Thymus (tissue), 11 donors: Measurements from ENCODE around the gene SOCS6. TPM values are rescaled to one million over a fixed set of nuclear protein-coding genes. Genes with fewer than 3 reads are reported as not detected.

Source experiments
- DNase-seq, 9 donors: peaks; one replicate each; pipeline ENCODE4 v3.0.0-alpha.2; 2013; ENCODE audit warnings: low spot score in 9 of 9, low read depth in 6 of 9, missing footprints in 1 of 9
- H3K27ac ChIP-seq, 2 donors: one replicate each; pipeline ENCODE4 v1.5.1; 2013; ENCODE audit warnings: control low read depth in 1 of 2, low read depth in 1 of 2, low read length in 1 of 2, mild to moderate bottlenecking in 1 of 2, moderate library complexity in 1 of 2
- H3K27me3 ChIP-seq, 2 donors: one replicate each; pipeline ENCODE4 v1.5.1; 2013; ENCODE audit warnings: low read length in 1 of 2; ENCODE audit not compliant: control insufficient read depth in 2 of 2, insufficient read depth in 1 of 2
- H3K36me3 ChIP-seq, 2 donors: one replicate each; pipeline ENCODE4 v1.5.1; 2013; ENCODE audit warnings: low read length in 1 of 2, mild to moderate bottlenecking in 1 of 2, moderate library complexity in 1 of 2; ENCODE audit not compliant: control insufficient read depth in 2 of 2, insufficient read depth in 2 of 2
- H3K4me1 ChIP-seq, 2 donors: one replicate each; pipeline ENCODE4 v1.5.1; 2013; ENCODE audit warnings: low read length in 2 of 2; ENCODE audit not compliant: control insufficient read depth in 2 of 2, insufficient read depth in 2 of 2
- H3K4me3 ChIP-seq, 2 donors: one replicate each; pipeline ENCODE4 v1.5.1; 2013; ENCODE audit warnings: low read length in 2 of 2, control low read depth in 1 of 2, mild to moderate bottlenecking in 1 of 2
- H3K9me3 ChIP-seq, 2 donors: one replicate each; pipeline ENCODE4 v1.5.1; 2013; ENCODE audit warnings: low read length in 1 of 2, mild to moderate bottlenecking in 1 of 2; ENCODE audit not compliant: control insufficient read depth in 2 of 2, insufficient read depth in 1 of 2
- WGBS: extraction: QIAGEN DNeasy Blood & Tissue Kit; methylation state at CpG from one replicate; pipeline ENCODE4 v1.1.7; 2013; 5-methylcytosine and 5-hydroxymethylcytosine counted together
- polyA plus RNA-seq: library from polyadenylated mRNA; stranded (reverse); fragments of 200-250 nt; gene quantifications from one replicate; pipeline ENCODE4 v1.2.3, GENCODE V29; 2013
- total RNA-seq: library from RNA; stranded (reverse); fragments of 120-200 nt; gene quantifications from one replicate; pipeline ENCODE4 v1.2.4, GENCODE V29; 2013
- donor health status: healthy.

SOCS6 gene
- total and polyA plus RNA-seq, 2 donors: 5.0 to 5.4 TPM

DNA sequence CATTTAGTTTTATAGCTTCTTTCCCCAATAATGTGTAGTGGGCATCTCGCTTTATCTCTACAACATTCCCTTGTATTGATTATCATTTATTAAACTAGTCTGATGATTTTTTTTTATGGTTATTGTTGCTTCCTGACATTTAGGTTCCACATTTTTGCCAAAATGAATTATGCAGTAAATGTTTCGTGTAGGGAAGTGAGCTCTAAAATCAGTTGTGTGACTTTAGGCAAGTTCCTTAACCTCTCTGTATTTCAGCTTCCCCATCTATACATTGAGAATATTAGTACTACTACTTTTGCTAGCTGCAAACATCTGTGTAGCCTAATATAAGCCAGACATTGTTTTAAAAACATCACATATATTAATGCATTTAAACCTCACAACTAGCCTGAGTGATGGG, 22.9 kb downstream of the SOCS6 start:
- no peak overlapping the region for H3K4me3 ChIP-seq
- 96% methylated on average over 2 of the region's 2 CpGs for WGBS
- no peak overlapping the region for H3K27ac ChIP-seq
- peaks cover 0 to 3% of the 10 kb centered on the region in 2 donors for H3K9me3 ChIP-seq
- H3K27me3 ChIP-seq: no peaks in the 10 kb centered on the region
- no peaks in the 10 kb centered on the region for H3K36me3 ChIP-seq
- H3K4me1 ChIP-seq: no peaks in the 10 kb centered on the region
- DNase-seq: no peak

DNA sequence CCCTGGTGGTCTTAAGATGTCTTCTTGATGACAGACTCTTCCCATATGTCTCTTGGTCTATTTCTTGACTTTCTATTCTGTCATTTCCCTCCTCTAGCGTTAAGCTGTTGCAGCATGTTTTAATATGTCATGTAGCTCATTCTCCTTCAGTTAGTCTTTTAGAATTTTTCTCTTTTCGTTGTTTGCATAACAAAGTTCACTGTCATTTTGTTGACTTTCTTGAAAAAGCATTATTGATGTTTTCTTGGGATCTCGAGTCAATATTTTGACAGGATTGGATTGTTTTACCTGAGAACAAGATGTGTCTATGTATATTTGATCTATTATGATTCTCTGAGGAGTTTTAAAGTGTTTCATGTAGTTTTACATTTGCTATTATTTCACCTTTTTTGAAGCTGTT, 24.8 kb downstream of the SOCS6 start:
- Histone ChIP-seq H3K4me3 (no peak overlapping the region), H3K9me3 (no peaks in the 10 kb centered on the region), H3K27me3 (no peaks in the 10 kb centered on the region), H3K27ac (no peak overlapping the region), H3K36me3 (no peaks in the 10 kb centered on the region), H3K4me1 (no peaks in the 10 kb centered on the region)
- DNase-seq: no peak
- WGBS: 96% methylated on average over 3 of the region's 3 CpGs

DNA sequence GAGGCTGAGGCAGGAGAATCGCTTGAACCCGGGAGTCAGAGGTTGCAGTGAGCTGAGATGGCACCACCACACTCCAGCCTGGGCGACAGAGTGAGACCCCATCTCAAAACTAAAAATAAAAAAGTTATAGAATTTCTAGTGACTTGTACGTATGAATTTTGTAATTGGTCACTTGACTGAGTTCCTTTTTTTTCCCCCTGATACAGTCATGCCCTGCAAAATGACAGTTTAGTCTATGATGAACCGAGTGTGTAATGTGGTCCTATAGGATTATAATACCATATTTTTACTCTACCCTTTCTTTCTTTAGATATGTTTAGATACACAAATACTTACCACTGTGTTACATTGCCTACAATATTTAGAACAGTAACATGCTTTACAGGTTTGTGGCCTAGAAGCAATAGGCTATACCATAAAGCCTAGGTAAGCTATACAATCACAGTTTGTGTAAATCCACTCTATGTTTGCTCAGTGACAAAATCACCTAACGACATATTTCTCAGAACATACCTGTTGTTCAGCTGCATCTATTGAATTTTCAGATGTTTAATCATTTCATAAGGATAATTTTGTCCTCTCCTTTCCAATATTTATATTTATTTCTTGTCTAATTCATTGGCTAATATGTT, 25.4 kb downstream of the SOCS6 start:
- DNase-seq: no peak
- H3K9me3 ChIP-seq: no peaks in the 10 kb centered on the region
- H3K4me3 ChIP-seq: no peak overlapping the region
- 98% methylated on average over 6 of the region's 6 CpGs for WGBS
- no peaks in the 10 kb centered on the region for H3K36me3 ChIP-seq
- no peak overlapping the region for H3K27ac ChIP-seq
- H3K4me1 ChIP-seq: no peaks in the 10 kb centered on the region
- no peaks in the 10 kb centered on the region for H3K27me3 ChIP-seq

DNA sequence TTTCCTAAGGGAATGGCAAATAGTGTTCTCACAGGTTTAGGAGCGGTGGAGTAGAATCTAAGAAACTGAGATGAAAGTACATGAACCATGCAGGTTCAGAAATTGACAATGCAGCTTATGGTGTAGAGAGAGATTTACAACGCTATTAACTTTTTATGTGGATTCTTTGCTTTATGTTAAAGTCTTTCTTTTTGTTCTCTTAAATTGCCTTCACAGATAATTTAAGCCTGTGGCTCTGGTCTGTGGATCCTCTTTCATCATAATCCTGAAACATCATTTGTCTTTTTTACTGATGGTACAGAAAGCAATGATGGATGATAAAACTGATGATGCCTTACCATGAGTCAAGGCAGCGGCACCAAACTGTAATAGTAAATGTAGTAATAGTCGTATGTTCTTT, 30.3 kb downstream of the SOCS6 start:
- H3K27me3 ChIP-seq: no peaks in the 10 kb centered on the region
- no peak overlapping the region for H3K27ac ChIP-seq
- H3K4me1 ChIP-seq: no peaks in the 10 kb centered on the region
- no peaks in the 10 kb centered on the region for H3K9me3 ChIP-seq
- no peaks in the 10 kb centered on the region for H3K36me3 ChIP-seq
- WGBS: 98% methylated on average over 4 of the region's 4 CpGs
- DNase-seq: no peak
- no peak overlapping the region for H3K4me3 ChIP-seq

DNA sequence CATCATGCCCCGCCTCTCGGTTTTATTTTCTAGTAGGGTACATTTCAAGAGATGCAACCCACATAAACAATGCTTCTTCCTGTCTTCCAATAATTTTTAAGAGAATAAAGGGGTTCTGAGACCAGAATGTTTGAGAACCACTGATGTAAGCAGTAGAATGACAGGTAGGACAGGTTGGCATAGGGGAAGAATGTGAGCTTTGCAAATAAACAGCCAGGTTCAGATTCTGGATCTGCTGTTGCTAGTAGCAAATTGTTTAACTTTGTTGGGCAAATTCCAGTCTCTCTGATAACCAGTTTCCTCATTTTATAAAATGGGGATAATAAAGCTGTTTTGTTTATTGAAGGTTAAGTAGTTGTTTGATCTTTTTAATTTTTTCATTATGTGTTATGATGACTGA, 32.8 kb downstream of the SOCS6 start:
- 96% methylated on average over 2 of the region's 2 CpGs for WGBS
- H3K4me3 ChIP-seq: no peak overlapping the region
- no peaks in the 10 kb centered on the region for H3K4me1 ChIP-seq
- H3K36me3 ChIP-seq: peaks cover 0 to 6% of the 10 kb centered on the region in 2 donors
- H3K27me3 ChIP-seq: no peaks in the 10 kb centered on the region
- DNase-seq: no peak
- no peak overlapping the region for H3K27ac ChIP-seq
- H3K9me3 ChIP-seq: no peaks in the 10 kb centered on the region

DNA sequence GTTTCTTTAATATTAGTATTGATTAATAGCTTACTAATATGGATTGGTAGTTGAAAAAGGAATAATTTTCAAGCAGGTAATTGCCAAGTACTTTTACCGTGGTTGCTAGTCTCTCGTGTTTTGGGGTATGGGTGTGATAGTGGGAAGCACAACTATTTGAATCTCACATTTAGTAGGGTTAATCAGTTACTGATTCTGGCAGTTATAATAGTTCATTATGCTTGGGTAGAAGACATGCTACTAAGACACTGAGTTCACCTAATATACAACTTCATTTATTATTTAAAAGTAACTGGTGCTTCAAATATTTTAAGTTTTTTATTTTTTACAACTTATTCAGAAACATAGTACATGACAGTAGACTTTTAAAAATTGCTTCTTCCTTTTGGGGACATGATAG, 33.5 kb downstream of the SOCS6 start:
- DNase-seq: no peak
- H3K4me1 ChIP-seq: no peaks in the 10 kb centered on the region
- WGBS: 97% methylated on average over 2 of the region's 2 CpGs
- H3K36me3 ChIP-seq: peaks cover 0 to 6% of the 10 kb centered on the region in 2 donors
- H3K9me3 ChIP-seq: no peaks in the 10 kb centered on the region
- H3K27me3 ChIP-seq: no peaks in the 10 kb centered on the region
- no peak overlapping the region for H3K27ac ChIP-seq
- H3K4me3 ChIP-seq: no peak overlapping the region

DNA sequence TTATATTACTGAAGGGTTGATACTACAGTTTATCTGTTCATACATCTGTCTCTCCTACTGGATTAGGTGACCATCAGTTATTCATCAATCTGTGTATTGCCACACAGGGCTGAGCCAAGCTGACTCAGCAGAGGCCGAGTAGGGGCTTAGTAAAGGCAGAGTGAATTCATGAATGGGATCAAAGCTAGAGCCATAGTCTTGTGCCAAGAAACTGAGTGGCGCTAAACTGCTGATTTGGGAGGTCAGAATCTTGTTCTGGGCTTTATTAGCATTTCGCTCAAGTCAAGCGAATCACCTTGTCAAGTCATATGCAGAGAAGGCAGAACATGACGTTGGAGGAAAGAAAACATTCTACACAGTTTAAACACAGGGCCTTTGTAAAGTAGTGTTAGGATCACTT, 34.1 kb downstream of the SOCS6 start:
- DNase-seq: no peak
- H3K27ac ChIP-seq: no peak overlapping the region
- WGBS: 96% methylated on average over 5 of the region's 5 CpGs

DNA sequence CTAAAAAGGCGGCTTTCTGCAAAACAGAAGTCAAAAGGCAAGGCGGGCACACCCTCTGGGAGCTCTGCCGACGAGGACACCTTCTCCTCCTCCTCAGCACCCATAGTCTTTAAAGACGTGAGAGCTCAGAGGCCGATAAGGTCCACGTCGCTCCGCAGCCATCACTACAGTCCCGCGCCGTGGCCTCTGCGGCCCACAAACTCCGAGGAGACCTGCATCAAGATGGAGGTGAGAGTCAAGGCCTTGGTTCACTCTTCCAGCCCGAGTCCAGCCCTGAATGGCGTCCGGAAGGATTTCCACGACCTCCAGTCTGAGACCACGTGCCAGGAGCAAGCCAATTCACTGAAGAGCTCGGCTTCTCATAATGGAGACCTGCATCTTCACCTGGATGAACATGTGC, 36.1 kb downstream of the SOCS6 start:
- Histone ChIP-seq H3K27me3 (no peaks in the 10 kb centered on the region), H3K9me3 (no peaks in the 10 kb centered on the region), H3K4me3 (no peak overlapping the region), H3K4me1 (no peaks in the 10 kb centered on the region), H3K27ac (no peak overlapping the region), H3K36me3 (peaks cover 0 to 6% of the 10 kb centered on the region in 2 donors)
- no peak for DNase-seq
- WGBS: 93% methylated on average over 20 of the region's 20 CpGs

More for the DNA sequence above, 34.1 kb downstream of the SOCS6 start:
- Histone ChIP-seq H3K9me3 (no peaks in the 10 kb centered on the region), H3K27me3 (no peaks in the 10 kb centered on the region), H3K4me1 (no peaks in the 10 kb centered on the region), H3K4me3 (no peak overlapping the region), H3K36me3 (peaks cover 0 to 6% of the 10 kb centered on the region in 2 donors)

DNA sequence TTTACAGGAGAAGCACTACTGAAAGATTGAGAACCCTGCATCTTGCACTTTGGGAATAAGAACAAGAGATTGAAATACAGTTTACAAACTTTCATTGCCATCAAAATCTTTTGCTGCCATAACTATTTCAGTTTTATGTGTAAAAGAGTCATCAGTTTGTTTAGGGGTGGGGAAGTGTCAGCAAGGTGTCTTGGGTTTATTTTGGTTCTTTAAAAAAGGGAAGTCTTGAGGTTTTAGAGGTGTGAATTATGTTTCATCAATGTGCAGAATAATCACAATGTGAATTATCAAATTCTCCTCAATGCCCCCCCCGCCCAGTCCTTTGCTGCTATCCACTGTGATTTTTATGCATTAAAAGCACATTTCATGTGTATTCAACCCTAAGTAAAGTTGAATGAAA, 37.4 kb downstream of the SOCS6 start:
- Histone ChIP-seq H3K4me3 (no peak overlapping the region), H3K27ac (no peak overlapping the region), H3K9me3 (no peaks in the 10 kb centered on the region), H3K36me3 (peaks cover 0 to 6% of the 10 kb centered on the region in 2 donors), H3K27me3 (no peaks in the 10 kb centered on the region), H3K4me1 (no peaks in the 10 kb centered on the region)
- 92% methylated on average over 1 of the region's 1 CpG for WGBS
- DNase-seq: no peak
